KG1 (cell line): ENCODE results near the gene MRPS18A.

Source experiments
- DNase-seq: peaks from one replicate; lab custom pipeline; 2025; lab: John Stamatoyannopoulos, UW

MRPS18A gene

GRCh38 chr6:43698584-43699349 is 11.2 kb upstream of the MRPS18A start:
- no peak for DNase-seq

GRCh38 chr6:43697421-43697820 is 9.8 kb upstream of the MRPS18A start:
- DNase-seq: no peak

DNA sequence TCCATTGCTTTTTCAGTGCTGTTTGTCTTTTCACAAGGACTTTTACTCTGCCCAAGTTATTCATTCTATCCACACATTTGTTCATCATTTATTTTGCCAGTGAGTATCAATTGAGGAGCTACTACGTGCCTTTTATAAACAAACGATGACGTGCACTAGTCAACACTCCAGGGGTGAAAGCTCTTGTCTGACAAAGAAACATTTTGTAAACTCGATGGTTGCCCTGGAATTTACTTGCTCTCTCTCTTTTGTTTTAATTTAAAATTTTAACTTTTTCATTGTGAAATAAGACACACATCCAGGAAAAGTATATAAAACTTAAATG is 8.3 kb upstream of the MRPS18A start:
- DNase-seq: no peak

DNA sequence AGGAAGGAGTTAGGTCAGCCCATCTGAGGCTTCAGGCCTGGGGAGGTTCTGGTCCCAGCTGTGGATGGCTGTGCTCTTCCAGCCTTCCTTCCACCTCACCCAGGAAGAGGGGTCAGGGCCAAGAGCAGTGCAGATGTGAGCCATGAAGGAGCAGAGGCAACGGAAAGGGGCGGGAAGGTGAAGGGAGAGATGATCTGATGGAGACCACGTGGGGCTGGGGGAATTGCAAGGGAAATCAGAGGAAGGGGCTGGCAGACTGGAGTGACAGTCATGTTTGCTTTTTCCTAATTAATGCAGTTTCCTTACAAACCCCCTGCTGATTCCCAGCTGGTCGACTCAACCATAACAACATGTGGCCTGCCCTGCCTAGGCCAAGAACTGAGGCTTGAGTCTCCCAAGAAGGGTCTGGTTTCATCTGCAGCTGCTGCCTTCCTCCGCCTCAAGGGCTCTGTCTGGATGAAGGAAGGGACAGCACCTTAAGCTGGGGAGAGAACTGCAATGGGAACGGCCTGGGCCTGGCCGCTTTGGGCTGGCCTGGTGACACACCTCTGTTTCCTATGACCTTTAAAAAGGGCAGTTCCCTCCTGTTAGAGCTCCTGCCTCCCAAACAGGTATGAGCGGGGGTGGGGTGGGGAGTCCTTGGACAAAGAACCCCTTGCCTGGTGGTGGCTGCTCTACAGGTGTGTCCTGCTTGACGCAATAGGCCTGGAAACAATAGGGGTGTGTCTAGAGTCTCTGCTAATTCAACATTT is 7.8 kb upstream of the MRPS18A start:
- DNase-seq: no peak

DNA sequence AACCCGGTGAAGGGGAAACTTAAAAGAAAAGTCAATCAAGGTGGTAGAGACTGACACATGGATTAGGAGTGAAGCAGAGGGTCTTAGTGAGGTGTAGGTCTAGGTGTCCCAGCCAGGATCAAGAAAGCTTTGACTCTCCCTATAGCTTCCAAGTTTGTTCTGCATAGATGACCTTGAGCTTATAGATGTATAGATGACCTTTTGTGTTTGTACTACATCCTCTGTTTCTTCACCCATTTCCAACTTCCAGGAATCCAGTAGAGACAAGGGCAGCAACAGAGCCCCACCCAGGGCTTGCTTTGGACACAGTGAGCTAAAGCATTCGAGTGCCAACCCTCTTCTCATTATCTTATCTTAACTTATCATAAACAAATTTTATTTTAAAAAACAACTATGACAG is 1.8 kb upstream of the MRPS18A start:
- no peak for DNase-seq

DNA sequence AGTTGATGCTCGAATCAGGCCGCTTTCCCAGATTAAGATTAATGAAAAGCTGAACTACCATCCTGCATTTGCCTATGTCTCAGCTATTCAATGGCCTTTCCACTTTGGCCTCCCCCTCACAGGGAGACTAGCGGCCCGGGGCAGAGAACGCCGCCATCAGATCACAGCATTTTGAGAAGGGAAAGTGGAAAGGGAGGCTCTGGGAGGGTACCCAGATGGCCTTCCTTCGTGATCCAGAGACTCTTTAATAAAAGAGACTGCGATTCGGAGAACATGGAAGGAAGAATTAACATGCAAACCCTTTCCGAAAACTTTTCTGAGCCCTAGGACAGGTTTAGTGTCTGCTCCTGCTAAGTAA is 533 bp downstream of the MRPS18A start:
- no peak for DNase-seq

DNA sequence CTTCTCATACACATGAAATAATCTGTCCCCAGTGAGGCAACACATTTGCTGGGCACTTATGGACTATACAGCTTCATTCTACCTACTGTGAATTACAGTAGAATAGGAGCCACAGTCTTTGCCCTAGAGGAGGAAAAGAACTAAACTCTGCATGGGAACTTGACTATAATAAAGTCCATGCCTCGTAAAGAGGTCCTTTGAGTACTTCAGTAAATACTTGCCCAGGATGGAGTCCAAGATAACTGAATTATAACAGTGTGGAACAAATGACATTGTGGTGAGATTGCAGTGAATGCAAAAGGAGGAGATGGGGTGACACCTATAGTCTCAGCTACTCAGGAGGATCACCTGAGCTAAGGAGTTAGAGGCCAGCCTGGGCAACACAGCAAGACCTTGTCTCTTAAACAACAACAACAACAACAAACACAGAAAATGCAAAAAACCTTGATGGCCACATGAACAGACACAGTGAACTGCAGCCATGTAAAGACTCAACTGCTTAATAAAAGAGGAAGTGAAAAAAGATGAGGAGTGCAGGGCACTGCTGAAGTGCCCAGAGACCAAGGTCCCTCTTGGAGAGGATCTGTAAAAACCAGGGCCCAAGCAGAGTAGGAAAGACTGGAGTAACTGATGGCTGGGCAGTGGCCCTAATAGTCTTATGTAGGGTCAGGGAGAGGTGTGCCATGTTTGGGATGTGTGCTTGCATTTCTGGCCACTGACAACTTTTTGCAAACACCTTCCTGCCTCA is 3.7 kb downstream of the MRPS18A start:
- no peak for DNase-seq

- DNase-seq: no peak
These were observed 4.7 kb downstream of the MRPS18A start for GRCh38 chr6:43682724-43683429.

GRCh38 chr6:43681303-43681702 is 6.3 kb downstream of the MRPS18A start:
- no peak for DNase-seq

GRCh38 chr6:43680308-43681200 is 7.0 kb downstream of the MRPS18A start:
- DNase-seq: no peak

DNA sequence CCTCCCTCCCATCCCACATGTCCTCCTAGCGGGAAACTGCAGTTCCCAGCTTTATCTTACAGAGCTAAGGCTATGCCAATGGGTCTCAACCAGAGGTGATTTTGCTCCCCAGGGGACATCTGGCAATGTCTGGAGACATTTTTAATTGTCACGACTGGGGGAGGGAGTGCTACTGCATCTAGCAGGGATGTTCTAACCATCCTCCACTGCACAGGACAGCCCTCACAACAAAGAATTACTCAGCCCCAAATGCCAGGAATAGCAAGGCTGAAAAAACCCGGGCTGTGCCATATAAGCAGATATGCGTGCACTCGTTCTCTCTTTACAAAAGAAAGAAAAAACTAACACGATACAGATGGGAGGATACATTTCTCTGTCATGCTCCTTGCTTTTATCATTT is 8.5 kb downstream of the MRPS18A start:
- no peak for DNase-seq

DNA sequence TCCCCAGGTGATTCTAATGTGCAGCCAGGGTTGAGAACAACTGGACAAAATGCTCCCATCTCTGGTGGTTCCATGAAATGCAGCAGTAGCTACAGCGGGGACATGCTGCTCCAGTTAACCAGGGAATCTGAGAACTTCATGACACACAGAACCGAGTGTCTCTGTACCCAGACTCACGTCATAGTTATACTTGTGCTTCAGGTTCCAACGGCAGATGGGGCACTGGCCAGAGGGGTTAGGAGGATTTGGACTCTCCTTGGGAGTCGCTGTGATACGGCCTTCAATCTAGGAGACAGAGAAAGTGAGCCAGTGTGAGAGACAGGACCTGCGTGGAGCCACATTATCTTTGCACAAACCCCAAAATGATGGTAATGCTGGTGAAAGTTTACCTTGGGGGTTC is 9.2 kb downstream of the MRPS18A start:
- DNase-seq: no peak

- DNase-seq: no peak
These were observed 9.8 kb downstream of the MRPS18A start for GRCh38 chr6:43677759-43678158.

GRCh38 chr6:43676962-43677606 is 10.5 kb downstream of the MRPS18A start:
- no peak for DNase-seq

DNA sequence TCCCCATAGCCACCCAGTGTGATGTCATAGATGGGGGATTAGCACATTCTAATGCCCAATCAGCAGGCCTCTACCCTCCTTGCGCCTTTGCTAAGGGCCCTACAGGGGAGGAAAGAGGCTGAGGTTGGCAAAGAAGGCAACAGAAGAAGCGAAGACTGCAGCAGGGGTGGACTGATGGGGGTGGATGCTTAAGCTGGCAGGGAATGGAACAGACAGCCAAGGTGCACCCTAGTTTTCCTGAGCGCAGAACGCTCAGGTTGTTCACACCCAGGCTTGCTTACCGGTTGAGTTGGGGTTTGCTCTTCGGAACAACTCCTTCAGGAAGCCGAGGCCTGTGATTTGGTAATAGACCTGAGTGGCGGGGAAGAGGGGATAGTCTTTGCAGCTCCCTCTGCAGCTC is 12.7 kb downstream of the MRPS18A start:
- DNase-seq: no peak

DNA sequence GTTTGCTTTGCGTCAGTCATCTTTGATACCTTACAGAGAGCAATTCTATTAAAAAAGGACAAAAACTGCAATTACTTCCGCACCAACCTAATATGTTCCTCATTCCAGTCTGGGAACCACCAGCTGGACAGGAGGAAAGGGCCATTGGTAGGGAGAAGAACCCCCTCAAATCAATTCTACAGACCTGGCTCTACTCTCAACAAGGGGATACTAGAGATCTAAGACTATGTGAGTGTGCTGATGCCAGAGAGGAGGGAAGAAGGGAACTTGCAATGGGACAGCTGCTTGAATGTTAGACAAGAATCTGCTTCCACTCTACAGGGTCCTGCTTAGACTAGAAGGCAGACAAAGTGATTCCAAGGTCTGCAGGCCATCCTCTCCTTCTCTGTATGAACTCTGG is 13.3 kb downstream of the MRPS18A start:
- DNase-seq: no peak

DNA sequence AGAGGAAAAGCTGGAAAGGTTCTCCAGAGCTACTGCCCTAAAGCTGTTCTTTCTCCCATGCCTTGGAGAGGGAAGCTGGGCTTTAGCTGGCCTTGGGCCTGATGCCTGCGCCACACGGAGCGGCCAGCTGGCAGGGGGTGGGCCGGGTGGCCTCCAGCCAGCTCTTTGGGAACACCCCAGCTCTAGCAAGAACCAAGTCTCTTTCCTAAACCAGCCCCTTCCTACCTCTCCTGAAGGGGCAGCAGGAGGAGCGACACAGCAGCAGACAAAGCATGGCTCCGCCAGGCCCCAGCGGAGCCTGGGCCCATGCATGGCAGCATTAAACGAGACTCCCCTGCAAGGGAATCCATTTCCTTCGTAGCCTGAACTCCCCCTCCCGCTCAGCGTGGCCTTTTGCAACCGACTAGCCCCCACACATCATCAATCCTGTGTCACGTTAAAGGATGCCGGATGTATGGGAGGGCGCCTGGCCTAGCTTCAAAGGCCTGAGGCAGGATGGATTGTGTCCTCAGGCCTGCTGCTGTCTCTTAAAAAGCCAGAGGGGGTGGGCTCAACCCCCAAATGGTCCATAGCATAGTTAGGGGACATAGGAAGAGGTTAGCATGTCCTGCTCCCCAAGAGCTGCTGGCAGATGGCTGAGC is 14.0 kb downstream of the MRPS18A start:
- DNase-seq: no peak

DNA sequence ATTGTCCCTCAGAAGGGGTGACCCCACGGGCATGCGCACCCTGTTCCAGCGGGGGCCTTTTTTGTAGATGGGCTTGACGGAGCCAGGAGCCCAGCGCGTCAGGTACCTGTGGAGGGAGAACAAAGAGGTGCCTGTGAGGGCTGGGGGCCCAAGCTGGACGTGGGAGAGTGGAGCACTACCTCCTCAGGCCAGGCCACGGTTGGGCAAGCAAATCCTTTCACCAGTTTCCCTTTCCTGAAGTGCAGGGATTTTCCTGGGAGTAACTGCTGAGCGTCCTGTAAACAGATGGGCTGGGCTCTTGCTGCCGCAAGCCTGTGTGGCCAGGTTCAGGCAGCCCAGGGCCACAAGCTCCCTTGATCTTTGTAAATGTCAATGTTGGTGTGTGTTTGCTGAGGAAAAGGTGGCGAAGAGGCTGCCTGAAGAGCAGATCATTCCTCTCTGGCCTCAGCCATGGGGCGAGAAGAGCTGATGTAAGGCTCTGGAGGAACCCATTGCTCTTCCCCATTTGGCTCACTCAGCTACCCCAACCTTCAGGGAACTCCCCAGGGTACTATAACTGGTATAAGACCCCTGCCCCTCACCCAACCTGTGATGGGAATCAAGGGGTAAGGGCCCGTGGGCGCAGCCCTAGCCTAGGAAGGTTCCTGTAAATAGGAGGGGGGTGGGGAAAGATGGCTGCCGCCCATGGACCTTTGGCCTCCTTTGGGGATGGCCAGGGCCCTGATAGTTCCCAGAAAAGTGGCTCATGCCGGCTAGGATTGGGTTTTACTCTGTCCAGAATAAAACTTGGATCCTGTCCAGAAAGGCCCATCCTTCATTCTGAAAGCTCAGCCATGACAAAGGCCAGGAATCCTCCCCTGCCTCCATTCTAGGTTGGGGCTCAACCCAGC is 15.5 kb downstream of the MRPS18A start:
- DNase-seq: no peak

DNA sequence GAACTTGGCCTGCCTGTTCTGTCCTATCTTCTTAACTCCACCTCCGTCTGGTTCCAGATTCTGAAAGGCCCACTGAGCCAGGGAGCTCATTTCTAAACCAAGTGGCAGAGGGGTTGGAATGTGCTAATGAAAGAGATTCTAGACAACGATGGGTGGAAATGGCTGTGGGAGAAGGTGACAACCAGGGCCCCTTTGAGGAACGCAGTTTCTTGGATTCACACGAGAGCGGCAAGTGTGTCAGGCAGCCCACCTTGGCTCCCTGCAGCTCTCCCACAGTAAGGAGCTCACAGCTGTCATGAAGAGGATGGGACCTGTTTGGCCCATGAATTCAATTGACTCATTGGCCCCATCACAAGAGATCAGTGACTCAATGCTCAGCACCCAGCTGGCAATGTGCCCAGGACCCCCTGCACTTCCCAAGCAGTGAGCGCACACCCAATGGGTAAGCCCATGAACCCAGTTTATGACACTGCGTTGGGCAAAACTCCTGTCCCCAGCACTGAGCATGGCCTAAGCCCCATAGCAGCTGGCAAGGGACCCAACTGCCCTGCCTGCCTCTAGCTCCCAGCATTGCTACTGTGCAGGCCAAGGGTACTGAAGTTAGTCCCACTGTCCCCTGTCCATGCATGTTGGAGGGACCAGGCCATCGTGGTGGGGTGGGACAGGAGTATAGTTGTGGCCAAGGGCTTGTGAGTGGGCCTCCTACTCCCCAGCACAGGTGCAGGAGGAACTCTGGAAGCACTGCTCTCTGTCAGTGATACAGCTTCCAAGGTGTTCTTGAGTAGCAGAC is 16.4 kb downstream of the MRPS18A start:
- no peak for DNase-seq
